ENCODE measurements around the gene LCE3A. TPM values are rescaled to one million over a fixed set of nuclear protein-coding genes. Genes with fewer than 3 reads are reported as not detected.
A peak's percentile ranks its signal among the peaks of the same experiment; 100 is the strongest.
"Not testable (repeated sequence)": the region's sequence is repeated elsewhere in the genome, so short reads cannot be mapped to it uniquely, and the experiment has no call there.

LCE3A gene
- total RNA-seq, 1 donor = not detected

- Histone ChIP-seq H3K27me3 (ENCODE audit: insufficient read depth, low read length) (no peaks in the 10 kb centered on the region), H3K27ac (ENCODE audit: low read depth, low read length) (no peak overlapping the region), H3K4me2 (ENCODE audit: insufficient read depth, low read length) (no peak overlapping the region), H3K36me3 (ENCODE audit: insufficient read depth, low read length) (no peaks in the 10 kb centered on the region), H2AFZ (ENCODE audit: low read length) (no peak overlapping the region), H3K4me1 (ENCODE audit: insufficient read depth, low read length) (no peaks in the 10 kb centered on the region), H3K79me2 (ENCODE audit: insufficient read depth, low read length) (no peaks in the 10 kb centered on the region), H3K4me3 (ENCODE audit: insufficient read depth, low read length) (no peak overlapping the region), H4K20me1 (ENCODE audit: insufficient read depth, low read length) (no peaks in the 10 kb centered on the region), H3K9me3 (ENCODE audit: low read depth, low read length) (no peaks in the 10 kb centered on the region)
- no peak for TF ChIP-seq CTCF (IDR thresholded peaks at IDR 0.05; ENCODE audit: extremely low read depth, low read depth, low read length)
- peak; percentile 62 for DNase-seq (ENCODE audit: insufficient read length, low spot score, missing footprints)
Observed at GRCh38 chr1:152582647-152583046, 40.3 kb downstream of the LCE3A start.

DNA sequence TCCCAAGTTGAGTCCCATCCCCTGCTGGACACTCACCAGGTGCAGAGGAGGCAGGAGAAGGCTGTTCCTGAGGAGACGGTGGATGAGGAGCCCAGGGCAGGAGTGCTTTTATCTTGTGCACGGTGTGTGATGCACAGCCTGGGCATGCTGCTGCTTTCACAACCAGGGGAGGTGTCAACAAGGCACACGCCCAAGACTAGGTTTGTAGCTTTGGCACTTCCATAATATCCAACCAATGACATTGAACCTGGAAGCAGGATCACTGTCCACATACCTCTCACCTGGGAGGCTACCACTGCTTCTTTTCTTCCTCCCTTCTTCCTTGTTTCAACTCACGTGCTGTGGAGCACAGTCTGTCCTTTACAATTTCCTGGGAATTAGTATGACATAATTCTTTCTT lies 42.5 kb downstream of the LCE3A start, which contains the start of gene LCE3D:
TSS of gene LCE3D (minus strand) at position 84 of the 400 bp plus-strand sequence. CDS start 580 bp downstream, outside the sequence.
- no peaks in the 10 kb centered on the region for H3K79me2 ChIP-seq (ENCODE audit: insufficient read depth, low read length)
- H3K36me3 ChIP-seq (ENCODE audit: insufficient read depth, low read length) = no peaks in the 10 kb centered on the region
- no peak within 1 kb of the TSS for H3K4me3 ChIP-seq (ENCODE audit: insufficient read depth, low read length)
- no peak within 1 kb of the TSS for H3K4me2 ChIP-seq (ENCODE audit: insufficient read depth, low read length)
- H3K27ac ChIP-seq (ENCODE audit: low read depth, low read length) = no peak within 1 kb of the TSS
- TF ChIP-seq CTCF (IDR thresholded peaks at IDR 0.05; ENCODE audit: extremely low read depth, low read depth, low read length) = no peak
- no peak within 1 kb of the TSS for H2AFZ ChIP-seq (ENCODE audit: low read length)
- DNase-seq (ENCODE audit: insufficient read length, low spot score, missing footprints) = no peak
- H4K20me1 ChIP-seq (ENCODE audit: insufficient read depth, low read length) = no peaks in the 10 kb centered on the region
- H3K4me1 ChIP-seq (ENCODE audit: insufficient read depth, low read length) = no peaks in the 10 kb centered on the region
- H3K9me3 ChIP-seq (ENCODE audit: low read depth, low read length) = no peaks in the 10 kb centered on the region
- no peaks in the 10 kb centered on the region for H3K27me3 ChIP-seq (ENCODE audit: insufficient read depth, low read length)

DNA sequence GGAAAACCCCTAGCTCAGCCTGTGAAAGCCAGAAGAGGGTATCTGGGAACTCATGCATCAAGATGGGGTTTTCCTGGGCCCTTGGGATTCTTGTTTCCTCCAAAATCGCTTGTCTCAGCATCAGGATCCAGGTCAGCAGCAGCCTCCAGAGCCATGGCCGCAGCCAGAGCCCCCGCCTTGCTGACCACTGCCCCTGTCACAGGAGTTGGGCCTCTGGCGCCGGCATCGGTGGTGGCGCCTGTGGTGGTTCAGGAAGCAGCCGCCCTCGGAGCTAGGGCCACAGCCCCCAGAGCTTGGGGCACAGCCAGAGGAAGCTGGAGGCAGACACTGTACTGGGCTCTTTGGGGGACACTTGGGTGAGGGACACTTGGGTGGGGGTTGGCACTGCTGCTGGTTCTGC lies 43.4 kb downstream of the LCE3A start:
- not testable (repeated sequence) for H3K27me3 ChIP-seq (ENCODE audit: insufficient read depth, low read length); H3K27ac ChIP-seq (ENCODE audit: low read depth, low read length); H3K4me1 ChIP-seq (ENCODE audit: insufficient read depth, low read length); H3K79me2 ChIP-seq (ENCODE audit: insufficient read depth, low read length); DNase-seq (ENCODE audit: insufficient read length, low spot score, missing footprints); H3K4me2 ChIP-seq (ENCODE audit: insufficient read depth, low read length); H3K9me3 ChIP-seq (ENCODE audit: low read depth, low read length); H2AFZ ChIP-seq (ENCODE audit: low read length); H4K20me1 ChIP-seq (ENCODE audit: insufficient read depth, low read length); H3K36me3 ChIP-seq (ENCODE audit: insufficient read depth, low read length); H3K4me3 ChIP-seq (ENCODE audit: insufficient read depth, low read length)

DNA sequence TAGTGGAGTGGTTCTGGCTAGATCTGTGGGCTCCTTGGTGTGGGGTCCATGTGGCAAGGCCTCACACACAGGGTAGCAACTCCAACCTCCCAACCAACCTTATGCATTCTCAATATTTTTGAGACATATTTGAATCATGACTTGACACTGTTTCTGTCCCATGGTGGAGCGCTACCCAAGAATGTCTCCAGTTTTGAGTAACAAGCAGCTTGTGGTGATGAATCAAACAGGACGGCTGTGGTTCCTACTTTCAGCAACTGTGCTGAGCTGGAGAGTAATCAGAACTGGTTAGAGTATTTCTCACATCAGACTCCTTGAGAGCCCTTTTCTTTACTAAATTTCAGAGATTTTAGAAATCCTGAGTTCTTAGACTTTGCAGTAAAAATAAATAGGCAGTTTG lies 45.7 kb downstream of the LCE3A start:
- H2AFZ ChIP-seq (ENCODE audit: low read length) = no peak overlapping the region

More for the DNA sequence above, 45.7 kb downstream of the LCE3A start:
- Histone ChIP-seq H3K4me2 (ENCODE audit: insufficient read depth, low read length) (no peak overlapping the region), H3K27me3 (ENCODE audit: insufficient read depth, low read length) (no peaks in the 10 kb centered on the region), H3K9me3 (ENCODE audit: low read depth, low read length) (no peaks in the 10 kb centered on the region), H3K36me3 (ENCODE audit: insufficient read depth, low read length) (no peaks in the 10 kb centered on the region), H4K20me1 (ENCODE audit: insufficient read depth, low read length) (no peaks in the 10 kb centered on the region), H3K27ac (ENCODE audit: low read depth, low read length) (no peak overlapping the region), H3K4me3 (ENCODE audit: insufficient read depth, low read length) (no peak overlapping the region), H3K79me2 (ENCODE audit: insufficient read depth, low read length) (no peaks in the 10 kb centered on the region), H3K4me1 (ENCODE audit: insufficient read depth, low read length) (no peaks in the 10 kb centered on the region)
- DNase-seq (ENCODE audit: insufficient read length, low spot score, missing footprints) = no peak
- TF ChIP-seq CTCF (IDR thresholded peaks at IDR 0.05; ENCODE audit: extremely low read depth, low read depth, low read length) = no peak

Small RNA genes lying within 50 kb of the gene (small RNA-seq; reads per million reads assigned to genes)
- gene LCE3A (not detected), gene LCE3B (not detected)

Other genes starting within 250 kb of the LCE3A start
- not detected in 2 replicates for gene CRNN, start 208.8 kb downstream of the LCE3A start, total RNA-seq
- gene LCE5A, start 112.3 kb downstream of the LCE3A start, total RNA-seq = not detected in 2 replicates
- not detected in 2 replicates for gene CRCT1, start 108.6 kb downstream of the LCE3A start, total RNA-seq
- not detected in 2 replicates for gene LCE3E, start 56.3 kb downstream of the LCE3A start, total RNA-seq
- not detected in 2 replicates for gene LCE3D, start 42.6 kb downstream of the LCE3A start, total RNA-seq
- not detected in 2 replicates for gene LCE3C, start 22.9 kb downstream of the LCE3A start, total RNA-seq
- not detected in 2 replicates for gene LCE3B, start 9.3 kb downstream of the LCE3A start, total RNA-seq
- gene LCE2D, start 40.3 kb upstream of the LCE3A start, total RNA-seq = not detected in 2 replicates
- gene LCE2C, start 52.2 kb upstream of the LCE3A start, total RNA-seq = not detected in 2 replicates
- not detected in 2 replicates for gene LCE2B, start 63.0 kb upstream of the LCE3A start, total RNA-seq
- gene LCE2A, start 75.2 kb upstream of the LCE3A start, total RNA-seq = not detected in 2 replicates
- gene LCE4A, start 85.1 kb upstream of the LCE3A start, total RNA-seq = not detected in 2 replicates
- gene KPRP, start 134.9 kb upstream of the LCE3A start, total RNA-seq = not detected in 2 replicates
- gene LCE1F, start 152.0 kb upstream of the LCE3A start, total RNA-seq = not detected in 2 replicates
- gene LCE1E, start 163.2 kb upstream of the LCE3A start, total RNA-seq = not detected in 2 replicates
- not detected in 2 replicates for gene LCE1D, start 173.6 kb upstream of the LCE3A start, total RNA-seq
- gene LCE1C, start 183.5 kb upstream of the LCE3A start, total RNA-seq = not detected in 2 replicates
- not detected in 2 replicates for gene LCE1B, start 188.9 kb upstream of the LCE3A start, total RNA-seq
- gene LCE1A, start 204.4 kb upstream of the LCE3A start, total RNA-seq = not detected in 2 replicates
- gene LCE6A, start 219.8 kb upstream of the LCE3A start, total RNA-seq = not detected in 2 replicates
- not detected in 2 replicates for gene LCE7A, start 236.9 kb upstream of the LCE3A start, total RNA-seq